ENCODE measurements around the gene PTPRT. TPM values are rescaled to one million over a fixed set of nuclear protein-coding genes. Genes with fewer than 3 reads are reported as not detected.

PTPRT gene
- total RNA-seq, 1 experiment from 2014 or later = 0.20 TPM

DNA sequence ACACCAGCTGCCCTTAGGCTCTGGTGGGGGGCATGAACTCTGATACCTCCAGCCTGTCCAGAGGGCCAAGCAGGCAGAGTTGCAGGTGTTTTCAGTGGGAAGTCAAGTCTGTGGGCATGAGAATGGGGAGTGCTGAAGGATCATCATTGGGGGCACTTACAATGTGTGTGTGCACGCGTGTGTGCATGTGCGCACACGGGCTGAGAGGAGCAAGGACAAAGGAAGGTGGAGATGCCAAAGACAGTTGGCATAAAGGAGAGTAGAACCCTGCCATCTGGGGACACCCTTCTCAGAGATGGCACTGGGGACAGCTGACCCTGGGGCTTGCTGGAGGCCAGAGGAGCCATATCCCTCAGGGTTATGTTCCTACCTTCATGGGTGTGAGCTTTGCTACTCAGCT, 1163.1 kb downstream of the PTPRT start:
- H3K36me3 Mint-ChIP-seq (ENCODE audit: insufficient read depth, unreplicated experiment) = no peaks in the 10 kb centered on the region
- Histone ChIP-seq H3K4me3 (ENCODE audit: low read depth, low read length) (no peak overlapping the region), H3K27me3 (replicated peaks; ENCODE audit: control insufficient read depth, insufficient read depth, low read length) (no peaks in the 10 kb centered on the region; the same call in 1 of the 2 replicates), H3K9me3 (no peaks in the 10 kb centered on the region), H3K4me1 (no peaks in the 10 kb centered on the region), H3K36me3 (ENCODE audit: control insufficient read depth, insufficient read depth, low read length) (no peaks in the 10 kb centered on the region)
- no peak overlapping the region for H3K4me3 Mint-ChIP-seq (ENCODE audit: unreplicated experiment)
- no peaks in the 10 kb centered on the region for H3K4me1 Mint-ChIP-seq (ENCODE audit: low read depth, unreplicated experiment)
- ChIA-PET CTCF (interaction anchor here (0.6 kb wide), 1 partner anchor 39 kb away, joined by 7 read pairs; no protein-coding TSS in a partner anchor), POLR2A (no interaction called here)
- BruUV-seq (replicated peaks) = no TSS peak
- H3K27me3 Mint-ChIP-seq (ENCODE audit: insufficient read depth, unreplicated experiment) = no peaks in the 10 kb centered on the region
- intact Hi-C loops (cut with micrococcal nuclease; ENCODE audit: unreplicated experiment) = no loop called here
- H3K27ac Mint-ChIP-seq (ENCODE audit: unreplicated experiment) = no peak overlapping the region
- H3K9me3 Mint-ChIP-seq (ENCODE audit: unreplicated experiment) = no peaks in the 10 kb centered on the region
- TF ChIP-seq, protein P1, sequence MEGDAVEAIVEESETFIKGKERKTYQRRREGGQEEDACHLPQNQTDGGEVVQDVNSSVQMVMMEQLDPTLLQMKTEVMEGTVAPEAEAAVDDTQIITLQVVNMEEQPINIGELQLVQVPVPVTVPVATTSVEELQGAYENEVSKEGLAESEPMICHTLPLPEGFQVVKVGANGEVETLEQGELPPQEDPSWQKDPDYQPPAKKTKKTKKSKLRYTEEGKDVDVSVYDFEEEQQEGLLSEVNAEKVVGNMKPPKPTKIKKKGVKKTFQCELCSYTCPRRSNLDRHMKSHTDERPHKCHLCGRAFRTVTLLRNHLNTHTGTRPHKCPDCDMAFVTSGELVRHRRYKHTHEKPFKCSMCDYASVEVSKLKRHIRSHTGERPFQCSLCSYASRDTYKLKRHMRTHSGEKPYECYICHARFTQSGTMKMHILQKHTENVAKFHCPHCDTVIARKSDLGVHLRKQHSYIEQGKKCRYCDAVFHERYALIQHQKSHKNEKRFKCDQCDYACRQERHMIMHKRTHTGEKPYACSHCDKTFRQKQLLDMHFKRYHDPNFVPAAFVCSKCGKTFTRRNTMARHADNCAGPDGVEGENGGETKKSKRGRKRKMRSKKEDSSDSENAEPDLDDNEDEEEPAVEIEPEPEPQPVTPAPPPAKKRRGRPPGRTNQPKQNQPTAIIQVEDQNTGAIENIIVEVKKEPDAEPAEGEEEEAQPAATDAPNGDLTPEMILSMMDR (IDR thresholded peaks at IDR 0.05; ENCODE audit: insufficient read depth in 1 of 2, low read depth in 1 of 2, low read length in 1 of 2, severe bottlenecking in 1 of 2, unreplicated experiment in 1 of 2) = no peak
- no peak for DNase-seq

DNA sequence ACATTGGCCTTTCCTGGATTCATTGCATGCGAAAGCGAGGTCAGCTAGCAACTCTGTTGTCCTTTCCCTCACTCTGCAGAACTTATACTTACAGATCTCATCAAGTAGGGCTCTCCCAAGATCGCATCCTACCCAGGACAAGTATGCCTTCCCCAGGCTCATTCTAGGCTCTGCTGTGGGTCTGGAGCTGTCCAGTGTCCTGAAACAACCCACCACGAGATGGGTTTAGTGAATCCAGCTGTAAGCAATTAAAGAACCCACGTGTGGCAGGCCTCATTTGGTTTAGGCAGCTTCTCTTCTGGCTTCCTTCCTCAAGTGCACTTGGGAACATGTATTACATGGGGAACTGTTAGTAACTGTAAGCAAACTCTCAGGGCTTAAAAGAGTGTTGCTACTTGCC, 1165.1 kb downstream of the PTPRT start:
- peak in 1 of 2 experiments; percentile 61 for DNase-seq
- Histone ChIP-seq H3K4me1 (no peaks in the 10 kb centered on the region), H3K36me3 (ENCODE audit: control insufficient read depth, insufficient read depth, low read length) (no peaks in the 10 kb centered on the region), H3K4me3 (ENCODE audit: low read depth, low read length) (no peak overlapping the region), H3K27me3 (replicated peaks; ENCODE audit: control insufficient read depth, insufficient read depth, low read length) (no peaks in the 10 kb centered on the region), H3K9me3 (no peaks in the 10 kb centered on the region)
- Mint-ChIP-seq H3K27ac (ENCODE audit: unreplicated experiment) (no peak overlapping the region), H3K36me3 (ENCODE audit: insufficient read depth, unreplicated experiment) (no peaks in the 10 kb centered on the region), H3K4me1 (ENCODE audit: low read depth, unreplicated experiment) (no peaks in the 10 kb centered on the region), H3K4me3 (ENCODE audit: unreplicated experiment) (no peak overlapping the region), H3K27me3 (ENCODE audit: insufficient read depth, unreplicated experiment) (no peaks in the 10 kb centered on the region), H3K9me3 (ENCODE audit: unreplicated experiment) (no peaks in the 10 kb centered on the region)
- TF ChIP-seq, protein P1 (IDR thresholded peaks at IDR 0.05; ENCODE audit: insufficient read depth in 1 of 2, low read depth in 1 of 2, low read length in 1 of 2, severe bottlenecking in 1 of 2, unreplicated experiment in 1 of 2) = no peak
- ChIA-PET POLR2A (no interaction called here), CTCF (no interaction called here)
- intact Hi-C loops (cut with micrococcal nuclease; ENCODE audit: unreplicated experiment) = no loop called here
- BruUV-seq (replicated peaks) = no TSS peak
